Right ventricle myocardium superior (tissue), 1 donor: ENCODE results near the gene SPAG16. TPM values are rescaled to one million over a fixed set of nuclear protein-coding genes. Genes with fewer than 3 reads are reported as not detected.
A peak's percentile ranks its signal among the peaks of the same experiment; 100 is the strongest.
"Not testable (repeated sequence)": the region's sequence is repeated elsewhere in the genome, so short reads cannot be mapped to it uniquely, and the experiment has no call there.

Experiments
- ATAC-seq: fragments of 200-7000 bp; cut with Tn5 transposase; one replicate; pipeline ENCODE4 v1.9.1; 2020; ENCODE audit warnings: mild to moderate bottlenecking; ENCODE audit not compliant: poor library complexity
- DNase-seq: peaks from one replicate; pipeline ENCODE4 v3.0.0-alpha.2; 2020
- intact Hi-C: fragments of 100-400 bp; cut with DNase I; formaldehyde crosslinking; loops from one replicate; pipeline ENCODE4 v1.11.2; 2022
- total RNA-seq: library from RNA; stranded (reverse); fragmentation: NEBNext Ultra II Directional; extraction: Animal tissue kit (Norgen Biotek cat#: 25700); gene quantifications from one replicate; pipeline ENCODE4 v1.2.1, GENCODE V29; 2021
- donor health status: DM: no; HTN: yes; CAD: no; lungs with severe emphysema.

Gene SPAG16
- total RNA-seq, 1 donor from 2014 or later = 17.8 TPM

DNA sequence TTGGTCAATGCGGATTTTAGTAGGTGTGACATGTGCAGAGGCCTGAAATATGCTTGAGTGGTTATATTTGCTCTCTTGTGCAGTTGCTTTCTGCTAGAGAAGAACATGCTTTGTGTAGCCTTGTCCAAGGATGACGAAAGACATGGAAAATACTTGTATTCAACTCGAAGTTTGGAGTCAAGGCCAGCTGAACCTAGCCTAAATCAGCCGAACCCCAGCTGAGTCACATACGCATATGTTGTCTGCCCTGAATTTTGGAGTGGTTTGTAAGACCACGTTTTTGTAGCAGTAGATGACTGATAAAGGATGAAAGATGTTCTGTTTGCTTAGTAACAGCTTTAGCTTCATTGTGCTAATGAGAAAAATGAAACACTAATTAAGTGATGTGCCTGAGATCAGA is 22.5 kb upstream of the SPAG16 start:
- DNase-seq (no peak), ATAC-seq (no peak)
- intact Hi-C loops = no loop called here

DNA sequence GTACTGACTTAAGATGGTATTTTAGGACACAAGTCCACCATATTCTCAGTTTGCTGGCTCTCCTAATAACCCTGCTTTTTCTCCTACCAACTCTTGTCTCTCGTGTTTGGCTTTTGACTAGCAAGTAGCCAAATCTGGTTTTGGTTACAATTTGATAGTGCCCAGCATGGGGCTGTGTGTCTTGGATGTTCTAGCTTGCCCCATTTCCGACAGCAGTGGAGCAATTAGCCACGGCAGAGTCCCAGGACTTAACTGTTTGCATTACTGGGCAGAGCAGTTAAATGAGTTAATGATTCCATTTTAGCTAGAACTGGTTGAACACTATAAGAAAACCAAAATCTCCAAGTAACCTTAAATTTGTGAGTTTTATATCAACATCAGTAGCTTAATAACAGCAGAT is 18.6 kb upstream of the SPAG16 start:
- DNase-seq (no peak), ATAC-seq (no peak)
- intact Hi-C loops = no loop called here

DNA sequence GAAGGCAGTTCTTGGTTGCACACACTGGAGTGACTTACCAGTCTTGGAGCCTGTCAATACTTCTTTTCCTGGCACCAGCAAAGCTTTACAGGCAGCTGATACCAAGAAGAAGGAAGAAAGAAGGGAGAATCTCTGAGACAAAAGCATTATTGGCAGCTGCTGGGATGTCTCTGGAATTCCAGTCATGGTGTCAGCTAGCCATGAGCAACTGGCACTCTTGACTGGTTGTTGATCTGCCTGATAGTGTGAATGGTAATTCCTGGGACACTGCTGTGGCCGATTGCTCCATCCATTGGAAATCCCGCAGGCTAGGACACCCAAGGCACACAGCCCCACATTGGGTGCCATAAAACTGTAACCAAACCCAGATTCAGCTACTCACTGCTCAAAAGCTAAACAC is 17.8 kb upstream of the SPAG16 start:
- intact Hi-C loops = no loop called here
- no peak for ATAC-seq
- DNase-seq = no peak

DNA sequence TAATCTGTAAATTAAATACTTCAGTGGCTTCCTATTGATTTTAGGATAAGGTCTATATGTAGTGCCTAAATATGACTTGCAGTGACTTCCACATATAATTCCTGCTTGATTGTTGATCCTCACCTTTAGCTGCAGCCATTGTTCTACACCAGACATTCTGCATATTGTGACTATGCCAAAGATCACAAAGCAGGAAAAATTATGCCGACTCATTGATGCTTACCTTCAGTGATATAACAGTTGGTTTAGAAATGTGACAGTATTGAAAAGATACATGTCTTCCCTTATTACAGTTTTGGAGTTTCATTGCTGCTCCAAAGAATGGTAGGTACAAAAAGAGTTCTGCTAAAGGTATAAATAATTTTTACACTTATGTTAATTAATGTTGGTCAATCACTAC is 12.3 kb upstream of the SPAG16 start:
- DNase-seq (no peak), ATAC-seq (no peak)
- intact Hi-C loops = no loop called here

DNA sequence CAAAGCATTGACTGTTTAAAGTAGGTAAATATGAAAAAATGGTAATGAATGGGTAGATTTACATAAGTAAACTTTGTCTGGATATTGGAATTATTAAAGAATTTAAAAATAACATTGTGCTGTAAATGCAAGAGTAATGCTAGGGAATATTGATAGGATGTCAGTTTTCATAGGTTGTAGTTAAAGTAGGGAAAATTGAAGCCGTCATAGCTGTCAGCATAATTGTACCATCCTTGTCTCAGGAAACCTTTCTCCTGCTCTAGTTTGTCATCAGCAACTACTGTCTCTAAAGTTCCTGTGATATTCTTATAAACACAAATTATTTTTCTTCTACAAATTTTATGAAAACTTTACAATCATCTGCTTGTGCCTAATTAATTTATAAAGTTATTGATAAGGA is 10.1 kb upstream of the SPAG16 start:
- intact Hi-C loops = no loop called here
- ATAC-seq (no peak), DNase-seq (no peak)

DNA sequence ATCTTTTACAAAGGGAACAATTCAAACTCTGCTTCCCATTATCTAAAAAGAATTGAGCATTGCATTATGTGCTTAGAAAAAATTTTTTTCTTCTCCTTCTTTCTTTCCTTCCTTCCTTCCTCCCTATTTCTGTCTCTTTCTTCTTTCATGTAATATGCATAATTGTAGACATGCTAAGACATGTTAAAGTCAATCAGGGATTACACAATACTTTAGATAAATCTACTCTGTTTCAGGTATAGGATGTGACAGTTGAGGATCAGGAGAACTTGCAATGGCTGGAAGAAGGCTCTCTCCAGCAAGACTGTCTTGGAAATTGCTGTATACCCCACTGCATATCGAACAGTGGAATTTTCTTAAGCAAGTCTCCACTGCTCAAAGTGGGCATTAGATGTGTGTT is 9.0 kb upstream of the SPAG16 start:
- DNase-seq (no peak), ATAC-seq (no peak)
- intact Hi-C loops = no loop called here

DNA sequence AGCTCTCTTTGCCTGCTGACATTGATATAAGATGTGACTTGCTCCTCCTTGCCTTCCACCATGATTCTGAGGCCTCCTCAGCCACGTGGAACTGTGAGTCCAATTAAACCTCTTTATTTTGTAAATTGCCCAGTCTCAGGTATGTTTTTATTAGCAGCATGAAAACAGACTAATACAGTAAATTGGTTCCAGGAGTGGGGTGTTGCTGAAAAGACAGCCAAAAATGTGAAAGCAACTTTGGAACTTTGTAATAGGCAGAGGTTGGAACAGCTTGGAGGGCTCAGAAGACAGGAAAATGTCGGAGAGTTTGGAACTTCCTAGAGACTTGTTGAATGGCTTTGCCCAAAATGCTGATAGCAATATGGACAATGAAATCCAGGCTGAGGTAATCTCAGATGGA is 7.1 kb upstream of the SPAG16 start:
- ATAC-seq, DNase-seq, intact Hi-C loops: not testable (repeated sequence)

DNA sequence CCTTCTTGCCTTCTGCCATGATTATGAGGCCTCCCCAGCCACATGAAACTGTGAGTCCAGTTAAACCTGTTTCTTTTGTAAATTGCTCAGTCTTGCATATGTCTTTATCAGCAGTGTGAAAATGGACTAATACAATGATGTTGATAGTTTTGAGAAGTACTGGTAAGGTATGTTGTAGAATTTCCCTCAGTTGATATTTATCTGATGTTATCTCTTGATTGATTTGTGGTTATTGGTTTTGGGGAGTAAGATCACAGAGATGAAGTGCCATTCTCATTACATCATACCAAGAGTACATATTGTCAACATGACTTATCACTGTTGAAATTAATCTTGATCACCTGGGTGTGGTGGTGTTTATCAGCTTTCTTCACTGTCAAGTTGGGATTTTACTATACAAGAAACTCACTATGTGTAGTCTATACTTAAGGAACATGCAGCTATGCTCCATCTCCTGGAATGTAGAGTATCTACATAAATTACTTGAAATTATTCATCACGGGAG is 5.1 kb upstream of the SPAG16 start:
- intact Hi-C loops = no loop called here
- DNase-seq (no peak), ATAC-seq (no peak)

DNA sequence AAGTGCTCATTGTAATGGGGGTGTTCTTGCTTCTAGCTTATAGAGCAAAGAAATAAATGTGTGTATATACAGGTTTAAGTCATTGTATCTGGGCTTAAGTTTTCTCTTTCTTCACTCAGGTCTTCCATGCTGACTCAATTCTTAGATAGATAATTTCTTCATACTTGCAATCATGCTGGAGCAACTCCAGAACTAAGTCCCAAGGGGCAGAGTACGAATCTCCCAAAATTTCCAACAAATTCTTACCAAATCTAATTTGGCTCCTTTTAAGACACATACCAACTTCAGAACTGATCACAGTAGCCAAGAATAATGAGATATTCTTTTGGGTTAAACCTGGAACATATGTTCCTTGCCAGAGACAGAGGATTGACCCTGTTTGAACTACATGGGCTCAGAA is 4.3 kb upstream of the SPAG16 start:
- ATAC-seq (no peak), DNase-seq (no peak)
- intact Hi-C loops = no loop called here

DNA sequence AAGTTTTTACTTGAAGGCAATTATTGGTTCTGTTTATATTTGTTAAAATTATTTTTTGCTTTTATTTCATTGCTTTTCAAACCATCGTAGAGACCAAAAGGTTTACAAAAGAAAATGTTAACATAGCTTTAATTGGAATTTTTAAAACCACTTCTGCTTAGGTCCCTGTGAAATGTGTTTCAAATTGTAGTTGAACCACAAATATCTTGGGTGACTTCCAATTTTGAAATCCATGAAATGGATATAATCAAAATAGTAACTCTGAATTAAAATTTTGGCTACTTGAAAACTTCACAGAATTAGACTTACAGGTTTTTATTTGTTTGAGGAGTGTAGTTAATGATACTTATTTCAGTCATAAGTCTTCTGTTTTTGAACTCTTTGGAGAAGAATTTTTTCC is 3.1 kb upstream of the SPAG16 start:
- ATAC-seq (no peak), DNase-seq (no peak)
- intact Hi-C loops = no loop called here

DNA sequence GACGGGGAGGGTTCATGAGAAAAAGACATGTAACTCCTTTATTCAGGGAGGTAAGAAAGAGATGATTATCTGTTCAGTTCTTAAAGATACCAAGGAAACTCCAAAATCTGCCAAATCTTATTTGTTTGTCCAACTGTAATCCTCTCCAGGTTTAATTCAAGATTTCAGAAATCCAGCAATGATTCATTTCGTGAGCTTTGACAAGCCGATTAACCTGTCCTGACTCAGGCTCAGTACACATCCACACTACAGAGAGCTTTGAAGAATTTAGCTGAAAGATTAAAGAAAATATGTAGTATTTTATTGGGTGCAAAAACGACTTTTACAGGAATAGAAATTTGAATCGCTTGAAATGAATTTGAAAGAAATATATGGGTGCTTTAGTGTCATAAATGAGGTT is 1.1 kb downstream of the SPAG16 start:
- no peak for ATAC-seq
- intact Hi-C loops = no loop called here
- DNase-seq = no peak

DNA sequence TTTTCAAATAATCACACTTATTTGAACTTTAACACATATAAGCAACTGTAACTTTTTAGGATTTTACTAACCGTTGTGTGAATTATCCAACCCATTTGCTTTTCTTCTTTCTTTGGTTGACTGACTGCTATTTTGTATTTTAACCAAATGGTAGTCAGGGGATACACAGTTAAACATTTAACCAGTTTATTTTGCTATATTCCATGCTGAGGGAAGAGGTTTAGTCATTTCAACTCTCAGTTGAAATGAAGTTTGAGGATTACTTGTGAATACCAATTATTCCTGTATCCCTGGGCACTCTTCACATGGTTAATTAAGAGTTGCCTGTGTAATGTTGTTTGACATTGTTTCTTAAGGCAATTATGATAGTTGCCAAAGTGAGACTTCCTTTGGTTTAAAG is 1.9 kb downstream of the SPAG16 start:
- ATAC-seq = no peak
- DNase-seq = no peak
- intact Hi-C loops = no loop called here

DNA sequence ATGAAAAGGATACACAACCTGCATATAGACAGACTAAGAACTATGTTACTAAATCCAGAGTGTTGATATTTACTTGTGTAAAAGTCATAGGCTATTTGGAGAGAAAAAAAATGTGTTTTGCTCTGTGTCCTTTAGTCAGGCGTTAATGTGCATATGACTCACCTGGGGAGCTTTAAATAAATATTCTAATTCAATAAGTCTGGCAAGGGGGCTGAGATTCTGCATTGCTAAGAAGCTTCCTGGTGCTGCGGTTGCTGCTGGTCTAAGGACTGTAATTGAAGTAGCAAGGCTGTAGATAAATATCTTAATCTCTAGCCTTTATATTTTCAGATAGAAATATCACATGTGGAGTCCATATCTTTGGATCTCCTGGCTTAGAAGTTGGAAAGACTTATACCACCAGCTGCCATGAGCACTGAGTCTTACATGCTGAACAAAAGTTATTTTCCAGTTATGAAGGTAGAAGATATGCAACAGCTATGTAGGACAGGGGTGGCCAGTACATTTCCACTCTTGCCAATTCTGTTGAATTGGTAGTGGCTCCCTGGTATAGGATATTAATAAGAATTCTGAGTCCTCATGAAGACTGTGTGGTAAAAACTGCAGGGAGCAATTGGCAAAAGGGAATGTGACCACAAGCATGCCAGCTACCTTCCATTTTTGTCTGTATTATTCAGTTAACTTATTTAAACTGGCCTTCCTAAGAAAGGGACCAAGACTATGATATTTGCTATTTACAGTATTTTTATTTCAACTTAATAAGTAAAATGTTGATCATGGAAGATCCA is 4.8 kb downstream of the SPAG16 start:
- DNase-seq = no peak
- ATAC-seq = no peak
- intact Hi-C loops = no loop called here

DNA sequence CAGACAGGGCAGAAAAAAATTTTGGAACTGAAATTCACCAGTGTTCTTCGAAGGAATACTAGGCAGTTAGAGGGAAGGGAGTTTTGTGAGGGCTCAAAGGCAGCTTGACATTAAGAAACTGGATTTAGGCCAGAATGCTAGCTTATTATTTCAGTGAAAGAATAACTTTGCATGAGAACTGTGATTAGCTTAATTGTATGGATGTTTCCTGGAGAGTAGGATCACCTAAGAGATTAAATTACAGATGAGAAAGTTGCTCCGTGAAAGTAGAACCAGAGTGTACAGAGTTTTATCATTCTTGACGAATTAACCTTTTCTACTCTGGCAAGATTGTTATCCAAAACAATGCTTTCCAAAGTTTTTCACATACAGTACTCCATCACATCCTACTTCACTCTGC is 6.2 kb downstream of the SPAG16 start:
- intact Hi-C loops = no loop called here
- no peak for DNase-seq
- no peak for ATAC-seq

DNA sequence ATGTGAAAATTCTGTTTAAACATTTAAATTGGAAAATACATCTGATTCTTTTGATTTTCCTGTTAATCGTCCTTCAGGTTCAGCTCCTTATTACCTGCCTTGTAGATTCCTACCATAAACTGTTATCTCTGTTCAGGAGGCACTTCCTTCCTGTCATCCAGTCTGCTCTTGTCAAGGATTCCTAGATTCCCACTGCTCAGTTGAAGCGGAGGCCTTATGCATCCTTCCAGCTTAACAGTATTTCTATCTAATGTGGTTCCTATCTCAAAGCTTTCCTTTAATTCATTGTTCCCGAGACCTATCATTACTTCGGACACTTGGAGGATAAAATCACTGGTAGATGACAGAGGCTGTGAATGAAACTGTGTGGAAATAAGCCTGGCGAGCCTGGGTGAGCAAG is 12.0 kb downstream of the SPAG16 start:
- DNase-seq (no peak), ATAC-seq (no peak)
- intact Hi-C loops = no loop called here

DNA sequence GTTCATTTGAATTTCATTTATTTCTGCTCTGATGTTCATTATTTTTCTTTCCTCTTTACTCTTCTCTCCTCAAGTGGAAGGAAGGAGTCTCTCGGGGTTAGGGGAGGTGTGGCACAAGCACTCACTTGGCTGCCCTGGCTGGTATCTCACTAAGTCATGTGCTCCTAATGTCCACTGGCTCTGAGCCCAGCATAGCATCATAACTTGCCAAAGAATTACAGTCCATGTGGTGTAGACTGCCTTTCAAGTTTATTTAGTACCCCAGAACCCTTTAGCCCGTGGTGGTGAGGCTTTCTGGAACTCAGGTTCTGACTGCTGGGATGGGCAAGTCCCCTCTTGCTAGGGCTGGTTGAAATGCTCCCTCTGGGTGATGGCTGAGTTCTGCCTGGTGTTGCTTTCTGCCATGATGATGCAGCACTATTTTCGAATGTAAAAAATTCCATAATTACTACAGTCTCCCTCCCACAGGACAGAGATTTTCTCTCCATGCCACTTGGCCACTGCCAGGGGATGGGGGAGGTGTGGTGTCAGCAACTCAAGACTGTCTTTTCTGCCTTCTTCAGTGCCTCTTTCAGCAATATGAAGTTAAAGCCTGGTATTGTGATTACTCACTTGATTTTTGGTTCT is 22.2 kb downstream of the SPAG16 start:
- DNase-seq (peak; percentile 46), ATAC-seq (peak; percentile 86)
- intact Hi-C loops = no loop called here

DNA sequence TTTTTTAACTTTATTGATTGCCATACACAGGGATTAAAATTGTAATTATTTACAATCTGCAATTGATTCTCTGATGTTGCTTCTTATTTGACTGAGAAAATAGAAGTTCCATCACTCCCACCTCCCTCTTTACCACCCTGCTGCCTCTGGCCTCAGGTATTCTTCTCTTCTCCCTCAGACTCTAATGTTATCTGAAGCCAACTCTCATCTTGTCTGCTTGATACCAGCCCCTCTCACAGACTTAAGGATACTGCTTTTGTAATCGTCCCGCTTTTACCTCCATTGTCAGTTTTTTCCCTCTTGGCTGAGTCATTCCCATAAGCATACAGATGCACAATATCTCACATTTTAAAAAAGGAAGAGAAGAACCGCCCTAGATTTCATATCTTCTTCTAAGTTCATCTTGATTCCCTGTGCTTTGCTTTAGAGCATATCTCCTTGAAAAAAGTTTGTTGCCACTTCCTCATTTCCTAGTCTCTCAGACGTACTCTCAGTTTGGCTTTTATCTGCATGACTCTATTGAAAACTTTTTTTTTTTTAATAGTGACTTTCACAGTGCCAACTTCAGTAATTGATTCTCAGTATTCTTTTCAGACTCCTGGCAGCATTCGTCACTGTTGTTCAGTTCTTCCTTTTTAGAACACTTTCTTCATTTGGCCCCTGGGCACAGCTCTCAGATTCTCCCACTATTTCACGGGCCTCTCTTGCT is 31.1 kb downstream of the SPAG16 start:
- no peak for DNase-seq
- intact Hi-C loops = no loop called here
- no peak for ATAC-seq

DNA sequence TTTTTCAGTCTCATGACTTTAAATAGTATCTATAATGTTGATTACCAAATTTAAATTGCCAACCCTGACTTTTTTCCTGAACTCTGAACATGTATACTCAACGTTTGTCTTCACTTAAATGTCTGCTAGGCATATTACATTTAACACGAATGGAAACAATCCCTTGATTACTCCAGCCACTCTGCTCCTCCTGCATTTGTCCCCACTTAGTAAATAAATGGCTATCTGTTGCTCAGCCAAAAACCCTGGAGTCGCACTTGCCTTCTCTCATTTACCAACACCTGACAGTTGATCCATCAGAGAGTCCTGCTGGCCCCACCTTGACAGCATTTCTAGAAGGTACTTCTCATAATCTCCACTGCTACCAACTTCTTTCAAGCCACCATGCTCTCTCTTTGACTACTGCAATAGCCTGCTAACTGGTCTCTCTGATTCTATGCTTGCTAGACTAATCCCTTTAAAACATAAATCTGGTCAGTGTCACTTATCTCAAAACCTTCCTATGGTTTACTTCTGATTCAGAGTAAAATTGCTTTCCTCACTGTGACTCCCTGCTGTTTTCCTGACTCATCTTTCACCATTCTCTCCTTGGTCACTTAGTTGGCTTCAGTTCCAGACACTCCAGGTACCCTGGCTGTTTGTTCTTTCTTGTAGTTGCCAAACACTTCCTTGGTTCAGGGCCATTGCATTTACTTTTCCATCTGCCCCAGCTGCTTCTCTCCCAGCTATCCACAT is 31.9 kb downstream of the SPAG16 start:
- DNase-seq = no peak
- ATAC-seq = no peak
- intact Hi-C loops = no loop called here

DNA sequence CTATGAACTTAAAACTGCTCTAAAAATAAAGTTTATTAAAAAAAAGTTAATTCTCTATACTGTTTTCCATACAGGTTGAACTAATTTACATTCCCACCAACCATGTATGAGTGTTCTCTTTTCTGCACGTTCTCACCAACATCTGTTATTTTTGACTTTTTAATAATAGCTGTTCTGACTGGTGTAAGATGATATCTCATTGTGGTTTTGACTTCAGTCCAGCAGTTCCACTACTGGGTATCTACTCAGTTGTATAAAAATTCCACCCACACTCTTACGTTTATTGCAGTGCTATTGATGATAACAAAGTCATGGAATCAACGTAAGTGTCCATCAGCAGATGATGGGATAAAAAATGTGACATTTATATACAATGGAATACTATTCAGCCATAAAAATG is 33.7 kb downstream of the SPAG16 start:
- intact Hi-C loops = no loop called here
- no peak for DNase-seq
- ATAC-seq = no peak
